GM23248 (cell line): Measurements from ENCODE around the gene CTCF. TPM values are rescaled to one million over a fixed set of nuclear protein-coding genes. Genes with fewer than 3 reads are reported as not detected.
A peak's percentile ranks its signal among the peaks of the same experiment; 100 is the strongest.

Experiments used
- DNase-seq: peaks from one replicate; pipeline ENCODE4 v3.0.0-alpha.2; 2015
- H2AFZ ChIP-seq: fragments of 200-600 bp; sonication (generic); 2 replicates; pipeline ENCODE4 v1.6.1; 2016; ENCODE audit warnings: antibody characterized with exemption
- H3F3A ChIP-seq: fragments of 200-600 bp; sonication (generic); 2 replicates; pipeline ENCODE4 v1.6.1; 2016; ENCODE audit warnings: mild to moderate bottlenecking, antibody characterized with exemption, mixed run types; ENCODE audit not compliant: insufficient read depth
- H3K27ac ChIP-seq: fragments of 200-600 bp; sonication (generic); 2 replicates; pipeline ENCODE4 v1.5.1; 2016; ENCODE audit warnings: mild to moderate bottlenecking
- H3K27me3 ChIP-seq: fragments of 200-600 bp; sonication (generic); replicated peaks from 2 replicates; pipeline ENCODE4 v1.6.1; 2016; ENCODE audit warnings: mild to moderate bottlenecking; ENCODE audit not compliant: insufficient read depth
- H3K36me3 ChIP-seq: fragments of 200-600 bp; sonication (generic); 2 replicates; pipeline ENCODE4 v1.6.1; 2016; ENCODE audit warnings: low read depth, mild to moderate bottlenecking
- H3K4me1 ChIP-seq: fragments of 200-600 bp; sonication (generic); 2 replicates; pipeline ENCODE4 v1.6.1; 2016; ENCODE audit warnings: mild to moderate bottlenecking; ENCODE audit not compliant: insufficient read depth
- H3K4me2 ChIP-seq: fragments of 200-600 bp; sonication (generic); one replicate; pipeline ENCODE4 v1.6.1; 2016; ENCODE audit warnings: mild to moderate bottlenecking; ENCODE audit not compliant: unreplicated experiment
- H3K4me3 ChIP-seq: fragments of 200-600 bp; sonication (generic); 2 replicates; pipeline ENCODE4 v1.5.1; 2016; ENCODE audit warnings: mild to moderate bottlenecking
- H3K79me2 ChIP-seq: fragments of 200-600 bp; sonication (generic); 2 replicates; pipeline ENCODE4 v1.6.1; 2016; ENCODE audit warnings: mild to moderate bottlenecking; ENCODE audit not compliant: insufficient read depth
- H3K9ac ChIP-seq: fragments of 200-600 bp; sonication (generic); 2 replicates; pipeline ENCODE4 v1.6.1; 2016; ENCODE audit warnings: mild to moderate bottlenecking
- H3K9me2 ChIP-seq: fragments of 200-600 bp; sonication (generic); 2 replicates; pipeline ENCODE4 v1.6.1; 2016; ENCODE audit warnings: mixed run types, mild to moderate bottlenecking, moderate library complexity; ENCODE audit not compliant: insufficient read depth
- H3K9me3 ChIP-seq: fragments of 200-600 bp; sonication (generic); one replicate; pipeline ENCODE4 v1.6.1; 2017; ENCODE audit warnings: low read depth
- H4K20me1 ChIP-seq: fragments of 200-600 bp; sonication (generic); 2 replicates; pipeline ENCODE4 v1.6.0; 2016; ENCODE audit not compliant: insufficient read depth
- EZH2 ChIP-seq: fragments of 200-600 bp; sonication (generic); IDR thresholded peaks from 2 replicates; pipeline ENCODE4 v1.6.1; 2018; ENCODE audit warnings: antibody characterized with exemption, mild to moderate bottlenecking; ENCODE audit not compliant: insufficient read depth, poor library complexity, severe bottlenecking
- EZH2phosphoT487 ChIP-seq: fragments of 200-600 bp; sonication (generic); IDR thresholded peaks from 2 replicates; pipeline ENCODE4 v1.6.1; 2018; ENCODE audit warnings: antibody characterized with exemption, moderate library complexity, mild to moderate bottlenecking, low read depth; ENCODE audit not compliant: insufficient read depth
- WGBS, 2 experiments: methylation state at CpG; one replicate each; pipeline ENCODE4 v1.1.6; 2015 to 2017; ENCODE audit warnings: low lambda C conversion rate in 2 of 2, low coverage in 1 of 2; ENCODE audit errors: missing lambda C conversion rate in 2 of 2; 5-methylcytosine and 5-hydroxymethylcytosine counted together
- in situ Hi-C: fragments of 300-500 bp; cut with MboI; formaldehyde crosslinking; loops from 2 replicates; pipeline ENCODE4 v1.15.0; 2020
- polyA plus RNA-seq: library from polyadenylated mRNA; unstranded; fragments of >200 nt; fragmentation: Nextera tagmentation; extraction: Ambion mirVana; gene quantifications from 2 replicates; pipeline ENCODE4 v1.2.1, GENCODE V29; 2016
- total RNA-seq: library from RNA; depleted of rRNA; stranded (reverse); fragments of >200 nt; shearing (Covaris generic); gene quantifications from 2 replicates; pipeline ENCODE4 v1.2.3, GENCODE V29; 2014

The CTCF gene
- total and polyA plus RNA-seq, 2 experiments from 2014 or later: 19.6 to 21.9 TPM

DNA sequence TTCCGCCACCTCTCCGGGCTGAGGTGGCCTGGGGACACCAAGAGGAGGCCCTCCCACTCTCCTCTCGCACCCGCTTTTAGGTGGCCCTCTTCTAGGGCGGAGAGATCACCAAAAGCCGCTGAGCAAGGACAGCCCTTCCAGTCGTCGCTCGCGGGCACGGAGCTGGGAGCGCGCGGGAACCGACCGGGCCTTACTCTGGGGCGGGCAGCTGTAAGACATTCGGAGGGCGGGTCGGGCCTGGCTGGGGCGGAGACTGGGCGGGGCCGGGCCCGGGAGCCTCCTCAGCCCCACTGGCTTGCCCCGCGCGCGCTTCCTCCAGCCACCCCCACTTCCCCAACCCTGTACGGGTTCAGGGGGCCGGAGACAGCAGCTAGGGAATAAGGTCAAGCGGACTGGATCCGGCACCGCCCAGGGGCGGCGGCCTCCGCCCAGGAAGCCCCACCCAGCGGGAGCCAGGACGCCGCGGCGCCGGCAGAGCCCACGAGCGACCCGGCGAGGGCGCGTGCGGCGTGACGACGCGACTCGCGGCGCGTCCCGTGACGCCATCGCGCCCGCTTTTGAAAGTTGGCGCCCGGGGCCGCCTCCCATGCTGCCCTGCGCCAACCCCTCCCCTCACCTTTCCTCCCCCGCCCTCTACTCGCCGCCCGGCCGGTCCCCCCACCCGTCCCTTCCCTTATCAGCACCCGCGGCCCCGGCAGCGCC is 351 bp upstream of the CTCF start:
- peak overlapping the region; percentile 98 for H3K27ac ChIP-seq
- H3K9me2 ChIP-seq: no peaks in the 10 kb centered on the region
- in situ Hi-C loops: no loop called here
- H3K4me3 ChIP-seq: peak overlapping the region; percentile 94
- peak overlapping the region; percentile 90 for H3K4me2 ChIP-seq
- H3K36me3 ChIP-seq: no peaks in the 10 kb centered on the region
- no peaks in the 10 kb centered on the region for H3K9me3 ChIP-seq
- H3F3A ChIP-seq: peaks cover 24% of the 10 kb centered on the region
- H3K79me2 ChIP-seq: peaks cover 54% of the 10 kb centered on the region
- no peaks in the 10 kb centered on the region for H3K27me3 ChIP-seq
- peak overlapping the region; percentile 96 for H2AFZ ChIP-seq
- peak overlapping the region; percentile 99 for H3K9ac ChIP-seq
- TF ChIP-seq EZH2 (no peak), EZH2phosphoT487 (no peak)
- no peaks in the 10 kb centered on the region for H4K20me1 ChIP-seq
- H3K4me1 ChIP-seq: peaks cover 16% of the 10 kb centered on the region
- 1 to 3% methylated on average over 38 to 72 of the region's 76 CpGs for WGBS, 2 experiments
- DNase-seq: peak; percentile 99

DNA sequence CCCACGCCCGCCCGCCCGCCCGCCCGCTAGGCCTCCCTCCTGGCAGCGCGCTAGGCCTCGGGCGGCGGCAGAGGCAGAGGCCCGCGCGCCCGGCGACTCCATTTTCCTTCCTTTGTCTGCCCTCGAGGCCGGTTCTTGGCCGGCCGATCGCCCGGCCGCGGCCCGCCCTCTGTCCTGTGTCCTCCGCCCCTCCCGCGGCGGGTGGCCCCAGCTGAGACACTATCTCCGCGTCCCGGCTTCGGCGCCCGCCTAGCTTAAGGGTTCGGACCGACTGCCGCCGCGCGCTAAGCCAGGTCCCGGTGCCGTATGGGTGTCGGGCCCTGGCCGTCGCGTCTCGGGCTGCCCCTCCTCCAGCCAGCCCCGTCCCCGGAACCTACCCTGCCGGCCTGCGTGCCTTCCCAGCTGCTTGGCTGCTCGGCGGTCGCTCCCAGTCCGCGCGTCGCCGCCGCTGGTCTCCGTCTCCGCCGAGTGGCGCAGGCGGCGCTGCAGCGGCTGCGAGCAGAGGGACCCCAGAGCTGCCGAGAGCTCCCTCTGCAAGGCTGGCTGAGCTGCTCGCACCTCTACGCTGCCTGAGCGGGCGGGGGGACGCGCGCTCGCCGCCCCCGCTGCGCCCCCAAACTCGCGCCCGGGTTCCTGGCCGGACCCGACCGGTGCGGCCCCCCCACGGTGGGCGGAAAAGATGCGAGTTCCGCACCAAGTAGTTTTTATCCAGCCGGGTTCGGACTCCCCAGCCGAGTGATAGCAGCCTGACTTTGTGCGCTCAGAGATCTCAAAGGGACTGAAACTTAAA is 787 bp downstream of the CTCF start:
- no peaks in the 10 kb centered on the region for H3K36me3 ChIP-seq
- H4K20me1 ChIP-seq: no peaks in the 10 kb centered on the region
- peaks cover 66% of the 10 kb centered on the region for H3K79me2 ChIP-seq
- in situ Hi-C loops: no loop called here
- DNase-seq: peak; percentile 81
- peak overlapping the region; percentile 94 for H3K4me3 ChIP-seq
- TF ChIP-seq EZH2 (no peak), EZH2phosphoT487 (no peak)
- H3K4me2 ChIP-seq: peak overlapping the region; percentile 86
- H3K4me1 ChIP-seq: peaks cover 16% of the 10 kb centered on the region
- no peaks in the 10 kb centered on the region for H3K27me3 ChIP-seq
- H2AFZ ChIP-seq: peak overlapping the region; percentile 89
- peak overlapping the region; percentile 98 for H3K27ac ChIP-seq
- peak overlapping the region; percentile 99 for H3K9ac ChIP-seq
- H3K9me3 ChIP-seq: no peaks in the 10 kb centered on the region
- no peaks in the 10 kb centered on the region for H3K9me2 ChIP-seq
- whole genome bisulfite sequencing, 2 experiments: 1 to 2% methylated on average over 57 to 81 of the region's 96 CpGs
- H3F3A ChIP-seq: peaks cover 24% of the 10 kb centered on the region

- H3K9me3 ChIP-seq: no peaks in the 10 kb centered on the region
- DNase-seq: peak; percentile 86
- TF ChIP-seq EZH2phosphoT487 (no peak), EZH2 (no peak)
- no peaks in the 10 kb centered on the region for H3K27me3 ChIP-seq
- no peaks in the 10 kb centered on the region for H3K36me3 ChIP-seq
- H4K20me1 ChIP-seq: no peaks in the 10 kb centered on the region
- H3K4me2 ChIP-seq: peak overlapping the region; percentile 86
- peak overlapping the region; percentile 98 for H3K27ac ChIP-seq
- no peaks in the 10 kb centered on the region for H3K9me2 ChIP-seq
- peak overlapping the region; percentile 89 for H2AFZ ChIP-seq
- 3% methylated on average over 20 of the region's 20 CpGs for WGBS, 2 experiments
- in situ Hi-C loops: no loop called here
- peaks cover 73% of the 10 kb centered on the region for H3K79me2 ChIP-seq
- peaks cover 16% of the 10 kb centered on the region for H3K4me1 ChIP-seq
- peaks cover 24% of the 10 kb centered on the region for H3F3A ChIP-seq
- peak overlapping the region; percentile 94 for H3K4me3 ChIP-seq
- H3K9ac ChIP-seq: peak overlapping the region; percentile 99
Measured at GRCh38 chr16:67563708-67564468, 1.6 kb downstream of the CTCF start.

DNA sequence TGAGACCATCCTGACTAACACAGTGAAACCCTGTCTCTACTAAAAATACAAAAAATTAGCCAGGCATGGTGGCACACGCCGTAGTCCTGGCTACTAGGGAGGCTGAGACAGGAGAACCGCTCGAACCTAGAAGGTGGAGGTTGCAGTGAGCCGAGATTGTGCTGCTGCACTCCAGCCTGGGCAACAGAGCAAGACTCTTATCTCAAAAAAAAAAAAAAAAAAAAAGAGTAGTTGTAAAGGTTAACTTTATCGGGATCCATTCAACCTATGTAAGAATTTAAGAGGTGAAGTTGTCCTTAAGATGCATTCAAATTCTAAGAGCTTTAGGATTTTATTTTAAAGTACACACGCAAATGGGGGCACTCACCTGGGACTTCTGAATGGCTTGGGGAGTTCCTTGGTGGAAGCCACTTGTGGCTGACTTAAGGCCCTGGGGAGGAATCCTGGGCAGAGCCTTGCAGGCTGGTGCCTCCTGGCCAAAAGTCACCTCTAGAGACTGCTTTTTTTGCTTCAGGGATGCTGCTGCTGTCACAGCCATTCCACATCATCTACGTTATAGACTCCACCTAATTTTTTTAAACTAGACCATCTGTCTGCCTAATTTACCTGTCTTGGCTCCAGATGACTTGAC is 3.3 kb downstream of the CTCF start:
- Histone ChIP-seq H3K36me3 (no peaks in the 10 kb centered on the region), H3K27ac (no peak overlapping the region), H3K4me1 (peaks cover 16% of the 10 kb centered on the region), H3K27me3 (no peaks in the 10 kb centered on the region), H3K79me2 (peaks cover 74% of the 10 kb centered on the region), H3K4me3 (no peak overlapping the region), H3K4me2 (no peak overlapping the region), H3F3A (peaks cover 24% of the 10 kb centered on the region), H3K9ac (no peak overlapping the region), H3K9me3 (no peaks in the 10 kb centered on the region), H3K9me2 (no peaks in the 10 kb centered on the region), H4K20me1 (no peaks in the 10 kb centered on the region), H2AFZ (no peak overlapping the region)
- TF ChIP-seq EZH2: no peak
- no peak for DNase-seq
- 92 to 97% methylated on average over 8 of the region's 8 CpGs for WGBS, 2 experiments
- in situ Hi-C loops: no loop called here
